Trophoblast cell (in vitro differentiated cells and primary cell): ENCODE measurements around the gene CD81.

Experiments
- DNase-seq, 2 donors: peaks; one replicate each; pipeline ENCODE4 v3.0.0-alpha.2; 2016
- H2AFZ ChIP-seq: 2 replicates; pipeline ENCODE4 v1.6.1; 2013; ENCODE audit warnings: low read length, moderate library complexity, mild to moderate bottlenecking; ENCODE audit not compliant: insufficient read depth, poor library complexity
- H2AK5ac ChIP-seq: 2 replicates; pipeline ENCODE4 v1.6.1; 2013; ENCODE audit warnings: mild to moderate bottlenecking, low read length
- H2BK120ac ChIP-seq: 2 replicates; pipeline ENCODE4 v1.6.1; 2013; ENCODE audit warnings: low read length, mild to moderate bottlenecking, moderate library complexity; ENCODE audit not compliant: insufficient read depth, poor library complexity
- H2BK12ac ChIP-seq: 2 replicates; pipeline ENCODE4 v1.6.1; 2013; ENCODE audit warnings: mild to moderate bottlenecking, low read length, moderate library complexity
- H2BK5ac ChIP-seq: 2 replicates; pipeline ENCODE4 v1.6.1; 2013; ENCODE audit warnings: low read length, low read depth, moderate library complexity, mild to moderate bottlenecking; ENCODE audit not compliant: poor library complexity
- H3K14ac ChIP-seq: 2 replicates; pipeline ENCODE4 v1.6.1; 2013; ENCODE audit warnings: mild to moderate bottlenecking, low read length
- H3K18ac ChIP-seq: 2 replicates; pipeline ENCODE4 v1.6.1; 2013; ENCODE audit warnings: mild to moderate bottlenecking, low read length
- H3K23ac ChIP-seq: 2 replicates; pipeline ENCODE4 v1.6.1; 2013; ENCODE audit warnings: low read length
- H3K27ac ChIP-seq: 2 replicates; pipeline ENCODE4 v1.5.1; 2013; ENCODE audit warnings: low read depth, mild to moderate bottlenecking, inconsistent platforms, low read length, moderate library complexity
- H3K27me3 ChIP-seq: 2 replicates; pipeline ENCODE4 v1.6.1; 2013; ENCODE audit warnings: inconsistent platforms, mild to moderate bottlenecking, low read length, moderate library complexity; ENCODE audit not compliant: insufficient read depth
- H3K36me3 ChIP-seq, 2 experiments: 1 replicate in 1 of 2; 2 replicates in 1 of 2; pipeline ENCODE4 v1.6.1; 2013; ENCODE audit warnings: low read length in 2 of 2, mild to moderate bottlenecking in 2 of 2, moderate library complexity in 1 of 2; ENCODE audit not compliant: insufficient read depth in 2 of 2, control insufficient read depth in 1 of 2
- H3K4ac ChIP-seq: 2 replicates; pipeline ENCODE4 v1.6.1; 2013; ENCODE audit warnings: low read depth, mild to moderate bottlenecking, low read length, moderate library complexity
- H3K4me1 ChIP-seq, 2 experiments: 1 replicate in 1 of 2; 2 replicates in 1 of 2; pipeline ENCODE4 v1.6.1; 2013; ENCODE audit warnings: low read length in 2 of 2, mild to moderate bottlenecking in 2 of 2, moderate library complexity in 1 of 2; ENCODE audit not compliant: insufficient read depth in 2 of 2, control insufficient read depth in 1 of 2
- H3K4me2 ChIP-seq: 2 replicates; pipeline ENCODE4 v1.6.1; 2013; ENCODE audit warnings: inconsistent platforms, mild to moderate bottlenecking, low read length, moderate library complexity
- H3K4me3 ChIP-seq: 2 replicates; pipeline ENCODE4 v1.5.1; 2013; ENCODE audit warnings: mild to moderate bottlenecking, low read depth, low read length, inconsistent platforms
- H3K79me1 ChIP-seq: one replicate; pipeline ENCODE4 v1.6.1; 2013; ENCODE audit warnings: low read length
- H3K79me2 ChIP-seq: 2 replicates; pipeline ENCODE4 v1.6.1; 2013; ENCODE audit warnings: low read length, mild to moderate bottlenecking; ENCODE audit not compliant: control insufficient read depth, insufficient read depth, poor library complexity
- H3K9ac ChIP-seq: 2 replicates; pipeline ENCODE4 v1.6.1; 2013; ENCODE audit warnings: mild to moderate bottlenecking, low read length
- H3K9me3 ChIP-seq: 2 replicates; pipeline ENCODE4 v1.6.1; 2013; ENCODE audit warnings: low read depth, mild to moderate bottlenecking, control low read depth, inconsistent platforms, low read length; ENCODE audit not compliant: insufficient read depth
- H4K12ac ChIP-seq: 2 replicates; pipeline ENCODE4 v1.6.1; 2013; ENCODE audit warnings: low read depth, mild to moderate bottlenecking, low read length, moderate library complexity
- H4K8ac ChIP-seq: 2 replicates; pipeline ENCODE4 v1.6.1; 2013; ENCODE audit warnings: low read depth, mild to moderate bottlenecking, low read length, moderate library complexity
- H4K91ac ChIP-seq: one replicate; pipeline ENCODE4 v1.6.1; 2013; ENCODE audit warnings: low read depth, mild to moderate bottlenecking, low read length, moderate library complexity
- WGBS: extraction: QIAGEN DNeasy Blood & Tissue Kit; methylation state at CpG from one replicate; pipeline ENCODE4 v1.1.7; 2013; ENCODE audit warnings: missing lambda C conversion rate; ENCODE audit not compliant: insufficient read length, insufficient coverage; ENCODE audit errors: extremely low coverage; 5-methylcytosine and 5-hydroxymethylcytosine counted together

CD81 gene

GRCh38 chr11:2347308-2347830, 29.7 kb upstream of the CD81 start:
- Histone ChIP-seq H3K23ac (no peak overlapping the region), H3K4me1 (no peaks in the 10 kb centered on the region), H3K9me3 (peaks cover 39% of the 10 kb centered on the region), H2BK5ac (no peak overlapping the region), H3K18ac (no peak overlapping the region), H3K27ac (no peak overlapping the region), H3K4me2 (no peak overlapping the region), H2AFZ (no peak overlapping the region), H2BK12ac (no peak overlapping the region), H2BK120ac (no peak overlapping the region), H2AK5ac (no peak overlapping the region), H3K36me3 (no peaks in the 10 kb centered on the region), H3K9ac (no peak overlapping the region), H3K14ac (no peak overlapping the region), H3K4me3 (no peak overlapping the region), H3K79me2 (no peaks in the 10 kb centered on the region), H4K8ac (no peak overlapping the region), H3K4ac (no peak overlapping the region), H4K91ac (no peak overlapping the region), H4K12ac (no peak overlapping the region), H3K27me3 (peaks cover 2% of the 10 kb centered on the region), H3K79me1 (no peaks in the 10 kb centered on the region)
- no CpG with 5 or more reads among the region's 9 CpGs for WGBS
- DNase-seq: no peak

DNA sequence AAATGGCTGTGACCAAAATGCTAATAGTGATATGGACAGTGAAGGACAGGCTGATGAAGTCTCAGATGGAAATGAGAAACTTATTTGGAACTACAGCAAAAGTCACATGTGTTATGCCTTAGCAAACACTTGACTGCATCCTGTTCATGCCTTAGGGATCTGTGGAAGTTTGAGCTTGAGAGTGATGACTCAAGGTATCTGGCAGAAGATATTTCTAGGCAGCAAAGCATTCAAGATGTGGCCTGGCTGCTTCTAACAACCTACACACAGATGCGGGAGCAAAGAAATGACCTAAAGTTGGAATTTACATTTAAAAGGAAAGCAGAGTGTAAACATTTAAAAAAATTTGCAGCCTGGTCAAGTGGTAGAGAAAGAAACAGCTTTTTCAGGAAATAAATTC, 28.1 kb upstream of the CD81 start:
- Histone ChIP-seq H3K4me1 (no peaks in the 10 kb centered on the region), H3K4ac (no peak overlapping the region), H2AFZ (no peak overlapping the region), H2AK5ac (no peak overlapping the region), H3K4me3 (no peak overlapping the region), H4K91ac (no peak overlapping the region), H2BK5ac (no peak overlapping the region), H4K8ac (no peak overlapping the region), H3K9me3 (peaks cover 37% of the 10 kb centered on the region), H3K36me3 (no peaks in the 10 kb centered on the region), H2BK12ac (no peak overlapping the region), H3K79me1 (no peaks in the 10 kb centered on the region), H2BK120ac (no peak overlapping the region), H3K18ac (no peak overlapping the region), H3K23ac (no peak overlapping the region), H4K12ac (no peak overlapping the region), H3K27me3 (no peaks in the 10 kb centered on the region), H3K4me2 (no peak overlapping the region), H3K9ac (no peak overlapping the region), H3K79me2 (no peaks in the 10 kb centered on the region), H3K27ac (no peak overlapping the region), H3K14ac (no peak overlapping the region)
- no peak for DNase-seq
- no CpG with 5 or more reads among the region's 1 CpG for WGBS

DNA sequence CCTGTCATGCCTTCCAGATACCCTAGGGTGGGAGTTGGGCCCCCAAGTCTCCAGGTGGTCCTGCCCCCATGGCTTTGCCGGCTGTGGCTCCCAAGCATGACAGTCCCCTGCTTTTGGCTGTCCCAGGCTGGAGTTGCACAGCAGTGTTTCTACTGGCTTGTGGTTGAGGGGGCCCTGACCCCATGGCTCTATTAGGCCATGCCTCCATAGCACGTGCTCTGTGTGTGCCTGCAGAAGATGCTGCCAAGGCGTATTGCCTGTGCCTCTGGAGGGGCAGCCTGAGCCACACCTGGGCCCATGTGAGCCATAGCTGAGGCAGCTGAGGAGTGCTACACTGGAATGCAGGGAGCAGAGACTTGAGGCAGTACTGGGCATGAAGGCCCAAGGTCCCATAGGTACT, 25.4 kb upstream of the CD81 start:
- no CpG with 5 or more reads among the region's 3 CpGs for WGBS
- DNase-seq: no peak
- no peaks in the 10 kb centered on the region for H3K27me3 ChIP-seq

DNA sequence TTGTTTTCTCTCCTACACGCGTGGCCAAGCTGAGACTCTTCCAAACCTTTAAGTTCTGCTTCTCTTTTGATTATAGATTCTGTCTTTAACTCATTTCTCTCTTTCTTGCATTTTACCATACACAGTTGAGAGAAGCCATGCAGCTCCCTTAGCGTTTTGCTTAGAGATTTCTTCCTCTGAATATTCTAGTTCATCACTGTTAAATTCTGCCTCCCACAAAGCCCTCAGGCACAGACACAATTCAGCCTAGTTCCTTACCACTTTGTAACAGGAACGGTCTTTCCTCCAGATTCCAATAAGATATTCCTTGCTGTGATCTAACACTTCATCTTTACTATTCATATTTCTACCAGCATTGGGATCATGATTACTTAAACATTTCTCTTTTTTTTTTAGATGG, 24.7 kb upstream of the CD81 start:
- H3K27ac ChIP-seq: no peak overlapping the region
- peaks cover 33% of the 10 kb centered on the region for H3K9me3 ChIP-seq
- no peak overlapping the region for H3K14ac ChIP-seq
- no peak overlapping the region for H3K4me3 ChIP-seq
- H3K36me3 ChIP-seq: no peaks in the 10 kb centered on the region
- H4K91ac ChIP-seq: no peak overlapping the region
- H3K79me1 ChIP-seq: no peaks in the 10 kb centered on the region
- no peak overlapping the region for H4K8ac ChIP-seq
- no peak overlapping the region for H2AK5ac ChIP-seq
- DNase-seq: no peak
- no peaks in the 10 kb centered on the region for H3K79me2 ChIP-seq
- H2BK5ac ChIP-seq: no peak overlapping the region
- WGBS: no CpG with 5 or more reads among the region's 4 CpGs
- no peak overlapping the region for H3K18ac ChIP-seq
- no peak overlapping the region for H3K23ac ChIP-seq
- H3K9ac ChIP-seq: no peak overlapping the region
- no peak overlapping the region for H3K4ac ChIP-seq
- H3K4me1 ChIP-seq: no peaks in the 10 kb centered on the region
- no peaks in the 10 kb centered on the region for H3K27me3 ChIP-seq
- H3K4me2 ChIP-seq: no peak overlapping the region
- no peak overlapping the region for H4K12ac ChIP-seq
- H2BK12ac ChIP-seq: no peak overlapping the region
- no peak overlapping the region for H2BK120ac ChIP-seq
- H2AFZ ChIP-seq: no peak overlapping the region

More for the DNA sequence above, 25.4 kb upstream of the CD81 start:
- Histone ChIP-seq H3K9me3 (peaks cover 39% of the 10 kb centered on the region), H3K23ac (no peak overlapping the region), H4K91ac (no peak overlapping the region), H3K27ac (no peak overlapping the region), H3K4ac (no peak overlapping the region), H4K8ac (no peak overlapping the region), H3K79me1 (no peaks in the 10 kb centered on the region), H2BK120ac (no peak overlapping the region), H3K36me3 (no peaks in the 10 kb centered on the region), H2AK5ac (no peak overlapping the region), H3K4me1 (no peaks in the 10 kb centered on the region), H3K9ac (no peak overlapping the region), H2BK12ac (no peak overlapping the region), H3K79me2 (no peaks in the 10 kb centered on the region), H4K12ac (no peak overlapping the region), H3K4me2 (no peak overlapping the region), H3K18ac (no peak overlapping the region), H3K4me3 (no peak overlapping the region), H2AFZ (no peak overlapping the region), H2BK5ac (no peak overlapping the region), H3K14ac (no peak overlapping the region)
